A549 (cell line): ENCODE data around the gene AKR7A3. TPM values are rescaled to one million over a fixed set of nuclear protein-coding genes. Genes with fewer than 3 reads are reported as not detected.
"Not testable (repeated sequence)": the region's sequence is repeated elsewhere in the genome, so short reads cannot be mapped to it uniquely, and the experiment has no call there.

Source experiments
- ATAC-seq, 2 experiments: fragments of 200-7000 bp in 1 of 2; fragments of >200 bp in 1 of 2; cut with Nextera tagmentation in 1 of 2; cut with Tn5 transposase in 1 of 2; 3 replicates each; pipeline versions ENCODE4 v1.8.0 to v1.9.1; 2018 to 2020; ENCODE audit warnings: mild to moderate bottlenecking in 1 of 2, moderate library complexity in 1 of 2
- CTCF ChIA-PET: fragments of 300-600 bp; sonication (Branson Sonifier 250); formaldehyde crosslinking; extraction: SDS; loops from one replicate; lab custom pipeline; 2021; ENCODE audit warnings: antibody characterized with exemption, inconsistent platforms; lab: Yijun Ruan, JAX
- POLR2A ChIA-PET: fragments of 350-600 bp; formaldehyde crosslinking; extraction: SDS; loops from one replicate; lab custom pipeline; 2021; ENCODE audit warnings: antibody characterized with exemption, inconsistent platforms; lab: Yijun Ruan, JAX
- DNase-seq, 2 experiments: peaks; one replicate each; pipeline versions ENCODE4 v3.0.0 to v3.0.0-alpha.2; 2011 to 2016; ENCODE audit warnings: low read depth in 1 of 2, low spot score in 1 of 2
- FAIRE-seq: peaks from 2 replicates; lab custom pipeline; 2011; peaks lifted over from hg19 to GRCh38; lab: Jason Lieb, UNC
- H3K27ac ChIP-seq, 2 experiments: fragments of >200 bp; sonication (Bioruptor Twin); formaldehyde crosslinking; 3 replicates each; pipeline ENCODE4 v1.5.1; 2016 to 2017
- H3K4me1 ChIP-seq: fragments of >200 bp; sonication (Bioruptor Twin); formaldehyde crosslinking; 3 replicates; pipeline ENCODE4 v1.6.1; 2016
- H3K4me2 ChIP-seq: fragments of >200 bp; sonication (Bioruptor Twin); formaldehyde crosslinking; 3 replicates; pipeline ENCODE4 v1.6.1; 2016
- H3K4me3 ChIP-seq: fragments of >200 bp; sonication (Bioruptor Twin); formaldehyde crosslinking; 3 replicates; pipeline ENCODE4 v1.5.1; 2016
- H3K9me3 ChIP-seq: fragments of >200 bp; sonication (Bioruptor Twin); formaldehyde crosslinking; 3 replicates; pipeline ENCODE4 v1.6.1; 2016
- CBX8 ChIP-seq: fragments of 200-600 bp; sonication (generic); IDR thresholded peaks from 2 replicates; pipeline ENCODE4 v1.6.1; 2016
- EHMT2 ChIP-seq: fragments of 200-600 bp; sonication (generic); IDR thresholded peaks from 2 replicates; pipeline ENCODE4 v1.6.1; 2016; ENCODE audit warnings: antibody characterized with exemption, low read depth, mild to moderate bottlenecking, moderate library complexity
- EP300 ChIP-seq, 2 experiments: fragments of >200 bp; sonication (Bioruptor Twin); formaldehyde crosslinking; IDR thresholded peaks; 2 replicates in 1 of 2; 3 replicates in 1 of 2; pipeline ENCODE4 v1.6.1; 2016 to 2017
- HEYL ChIP-seq: fragments of 250-450 bp; sonication (Bioruptor Pico); IDR thresholded peaks from 2 replicates; pipeline ENCODE4 v1.8.0; 2021; ENCODE audit warnings: mild to moderate bottlenecking, moderate library complexity
- HOXA7 ChIP-seq: fragments of 250-450 bp; sonication (Bioruptor Pico); IDR thresholded peaks from 2 replicates; pipeline ENCODE4 v1.5.0; 2020; ENCODE audit warnings: mild to moderate bottlenecking, moderate library complexity
- HOXB5 ChIP-seq: fragments of 250-450 bp; sonication (Bioruptor Pico); IDR thresholded peaks from 2 replicates; pipeline ENCODE4 v1.5.0; 2020; ENCODE audit warnings: mild to moderate bottlenecking, moderate library complexity
- JUN ChIP-seq, 2 experiments: fragments of >200 bp; sonication (Bioruptor Twin); formaldehyde crosslinking; IDR thresholded peaks; 2 replicates in 1 of 2; 3 replicates in 1 of 2; pipeline ENCODE4 v1.6.1; 2016 to 2017
- JUNB ChIP-seq: fragments of >200 bp; sonication (Bioruptor Twin); formaldehyde crosslinking; IDR thresholded peaks from 2 replicates; pipeline ENCODE4 v1.6.1; 2016
- KDM1A ChIP-seq: fragments of 200-600 bp; sonication (generic); IDR thresholded peaks from 2 replicates; pipeline ENCODE4 v1.6.1; 2016; ENCODE audit warnings: low read depth, mild to moderate bottlenecking
- KDM5A ChIP-seq: fragments of 200-600 bp; sonication (generic); IDR thresholded peaks from 2 replicates; pipeline ENCODE4 v1.6.1; 2016; ENCODE audit warnings: antibody characterized with exemption, mild to moderate bottlenecking
- MAZ ChIP-seq: fragments of 150-350 bp; IDR thresholded peaks from 2 replicates; pipeline ENCODE4 v1.6.1; 2014; ENCODE audit warnings: antibody characterized with exemption, low read depth, low read length, borderline replicate concordance
- NFE2L2 ChIP-seq: fragments of 150-350 bp; conservative IDR thresholded peaks from 2 replicates; pipeline ENCODE4 v1.6.1; 2014; ENCODE audit warnings: low read length
- NPAS2 ChIP-seq: fragments of 250-450 bp; sonication (Bioruptor Pico); IDR thresholded peaks from 2 replicates; pipeline ENCODE4 v1.8.0; 2022; ENCODE audit warnings: mild to moderate bottlenecking, moderate library complexity, borderline replicate concordance
- NR3C1 ChIP-seq: fragments of >200 bp; sonication (Bioruptor Twin); formaldehyde crosslinking; IDR thresholded peaks from 3 replicates; pipeline ENCODE4 v1.6.1; 2017
- PHF8 ChIP-seq: fragments of 200-600 bp; sonication (generic); IDR thresholded peaks from 2 replicates; pipeline ENCODE4 v1.6.1; 2016; ENCODE audit warnings: low read depth, mild to moderate bottlenecking, antibody characterized with exemption, moderate library complexity, borderline replicate concordance
- POLR2A ChIP-seq: IDR thresholded peaks from 2 replicates; pipeline ENCODE4 v1.6.1; 2012; ENCODE audit warnings: mild to moderate bottlenecking, low read length
- RAD21 ChIP-seq, 2 experiments: fragments of >200 bp in 1 of 2; sonication (Bioruptor Twin) in 1 of 2; formaldehyde crosslinking in 1 of 2; IDR thresholded peaks in 1 of 2; conservative IDR thresholded peaks in 1 of 2; 2 replicates in 1 of 2; 3 replicates in 1 of 2; pipeline ENCODE4 v1.6.1; 2012 to 2018; ENCODE audit warnings: inconsistent platforms in 1 of 2
- RARB ChIP-seq: fragments of 250-450 bp; sonication (Bioruptor Pico); IDR thresholded peaks from 2 replicates; pipeline ENCODE4 v1.8.0; 2021; ENCODE audit warnings: mild to moderate bottlenecking, moderate library complexity
- RCOR1 ChIP-seq: fragments of 150-350 bp; IDR thresholded peaks from 2 replicates; pipeline ENCODE4 v1.6.1; 2014; ENCODE audit warnings: antibody characterized with exemption, low read length, low read depth
- RFX5 ChIP-seq: fragments of 450-650 bp; IDR thresholded peaks from 2 replicates; pipeline ENCODE4 v1.7.1; 2014; ENCODE audit warnings: antibody characterized with exemption, mild to moderate bottlenecking, moderate library complexity
- RNF2 ChIP-seq: fragments of 200-600 bp; sonication (generic); IDR thresholded peaks from 2 replicates; pipeline ENCODE4 v1.6.1; 2016; ENCODE audit warnings: low read depth, mild to moderate bottlenecking, antibody characterized with exemption, moderate library complexity, borderline replicate concordance
- SMC3 ChIP-seq: fragments of >200 bp; sonication (Bioruptor Twin); formaldehyde crosslinking; IDR thresholded peaks from 3 replicates; pipeline ENCODE4 v1.6.1; 2018; ENCODE audit warnings: inconsistent platforms
- TFCP2L1 ChIP-seq: fragments of 250-450 bp; sonication (Bioruptor Pico); IDR thresholded peaks from 2 replicates; pipeline ENCODE4 v1.5.0; 2021; ENCODE audit warnings: mild to moderate bottlenecking
- ZC3H11A ChIP-seq: fragments of 450-650 bp; IDR thresholded peaks from 2 replicates; pipeline ENCODE4 v1.6.1; 2014; ENCODE audit warnings: antibody characterized with exemption, mild to moderate bottlenecking
- ZSCAN20 ChIP-seq: fragments of 250-450 bp; sonication (Bioruptor Pico); IDR thresholded peaks from 2 replicates; pipeline ENCODE4 v1.8.0; 2022; ENCODE audit warnings: mild to moderate bottlenecking, moderate library complexity
- WGBS: methylation state at CpG from one replicate; pipeline ENCODE4 v1.1.6; 2017; ENCODE audit errors: missing lambda C conversion rate; 5-methylcytosine and 5-hydroxymethylcytosine counted together
- polyA plus RNA-seq, 4 experiments: library from polyadenylated mRNA; depleted of rRNA in 3 of 4; stranded (reverse); fragments of >200 nt; fragmentation: RNase III in 1 of 4; extraction: RNeasy Plus Mini Kit Qiagen cat#74134 plus additional on column Dnase treatment in 1 of 4; gene quantifications; 2 replicates in 3 of 4; 3 replicates in 1 of 4; pipeline ENCODE4 v1.2.3, GENCODE V29; 2011 to 2017
- TF ChIP-seq, protein P1 (sequence below): IDR thresholded peaks from 2 replicates; pipeline ENCODE4 v1.6.1; 2012
- TF ChIP-seq, protein P2 (sequence below): IDR thresholded peaks from 2 replicates; pipeline ENCODE4 v1.6.1; 2012
- TF ChIP-seq, protein P3 (sequence below): fragments of >200 bp; sonication (Bioruptor Twin); formaldehyde crosslinking; IDR thresholded peaks from 3 replicates; pipeline ENCODE4 v1.5.1; 2016
- TF ChIP-seq, protein P4 (sequence below): fragments of >200 bp; sonication (Bioruptor Twin); formaldehyde crosslinking; IDR thresholded peaks from 3 replicates; pipeline ENCODE4 v1.6.1; 2016
- TF ChIP-seq, protein P5 (sequence below): fragments of 450-650 bp; IDR thresholded peaks from 2 replicates; pipeline ENCODE4 v1.6.1; 2014; ENCODE audit warnings: antibody characterized with exemption

Gene AKR7A3
- polyA plus RNA-seq, 2 of the 4 experiments (the other 2 are of a cell fraction): 0.10 to 0.21 TPM

DNA sequence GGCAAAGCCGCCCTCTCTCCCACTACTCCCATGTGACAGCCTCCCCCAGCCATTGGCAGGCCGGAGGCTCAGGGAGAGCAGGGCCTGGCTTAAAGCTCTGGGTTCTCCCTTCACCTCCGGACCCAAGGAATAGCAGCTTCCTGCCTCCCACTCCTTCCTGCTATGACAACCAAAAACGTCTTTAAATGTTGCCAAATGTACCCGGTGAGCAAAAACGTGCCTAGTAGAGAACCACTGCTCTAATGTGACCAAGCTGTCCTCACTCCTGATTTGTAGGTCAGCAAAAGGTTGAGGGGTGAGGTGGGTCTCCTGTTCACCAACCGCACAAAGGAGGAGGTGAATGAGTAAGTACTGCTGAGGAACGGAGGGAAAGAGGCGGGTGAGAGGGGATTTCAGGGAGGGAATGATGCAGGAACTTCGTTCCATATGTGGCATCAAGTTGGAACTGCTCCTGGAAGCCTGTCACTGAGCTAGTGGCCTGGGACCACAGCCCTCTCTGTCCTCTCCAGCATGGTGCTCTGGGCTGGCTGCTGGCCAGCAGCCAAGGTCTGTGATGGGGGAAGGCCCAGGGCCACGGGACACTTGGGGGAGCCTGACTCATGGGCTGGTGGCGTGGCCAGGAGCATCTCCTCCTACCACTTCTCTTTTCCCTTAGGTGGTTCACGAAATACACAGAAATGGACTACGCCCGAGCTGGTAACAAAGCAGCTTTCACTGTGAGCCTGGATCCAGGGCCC, 31.2 kb downstream of the AKR7A3 start:
- DNase-seq: no peak
- ChIA-PET CTCF (interaction anchor here (0.6 to 2.4 kb wide), 3 partner anchors 16 to 144 kb away, joined by 3 to 12 read pairs (median 5); no protein-coding TSS in a partner anchor), POLR2A (no interaction called here)
- Histone ChIP-seq H3K4me3 (no peak overlapping the region), H3K4me2 (no peak overlapping the region), H3K27ac (no peak overlapping the region), H3K4me1 (peaks cover 16% of the 10 kb centered on the region; the same call in 2 of the 3 replicates), H3K9me3 (no peaks in the 10 kb centered on the region)
- 71% methylated on average over 12 of the region's 15 CpGs for WGBS
- TF ChIP-seq KDM1A: no peak
- TF ChIP-seq MAZ: no peak
- TF ChIP-seq HOXB5 (CRISPR knock-in tag): no peak
- TF ChIP-seq JUN (IDR thresholded peaks at IDR 0.05): no peak
- TF ChIP-seq RCOR1: no peak
- no peak for TF ChIP-seq EP300 (IDR thresholded peaks at IDR 0.05)
- TF ChIP-seq, protein P1, sequence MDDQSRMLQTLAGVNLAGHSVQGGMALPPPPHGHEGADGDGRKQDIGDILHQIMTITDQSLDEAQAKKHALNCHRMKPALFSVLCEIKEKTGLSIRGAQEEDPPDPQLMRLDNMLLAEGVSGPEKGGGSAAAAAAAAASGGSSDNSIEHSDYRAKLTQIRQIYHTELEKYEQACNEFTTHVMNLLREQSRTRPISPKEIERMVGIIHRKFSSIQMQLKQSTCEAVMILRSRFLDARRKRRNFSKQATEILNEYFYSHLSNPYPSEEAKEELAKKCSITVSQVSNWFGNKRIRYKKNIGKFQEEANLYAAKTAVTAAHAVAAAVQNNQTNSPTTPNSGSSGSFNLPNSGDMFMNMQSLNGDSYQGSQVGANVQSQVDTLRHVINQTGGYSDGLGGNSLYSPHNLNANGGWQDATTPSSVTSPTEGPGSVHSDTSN: no peak
- no peak for TF ChIP-seq KDM5A
- no peak for TF ChIP-seq ZC3H11A
- TF ChIP-seq, protein P2, sequence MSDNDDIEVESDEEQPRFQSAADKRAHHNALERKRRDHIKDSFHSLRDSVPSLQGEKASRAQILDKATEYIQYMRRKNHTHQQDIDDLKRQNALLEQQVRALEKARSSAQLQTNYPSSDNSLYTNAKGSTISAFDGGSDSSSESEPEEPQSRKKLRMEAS: no peak
- TF ChIP-seq RFX5: no peak
- TF ChIP-seq ZSCAN20 (CRISPR knock-in tag): no peak
- TF ChIP-seq TFCP2L1: no peak
- TF ChIP-seq SMC3: no peak
- TF ChIP-seq, protein P3, sequence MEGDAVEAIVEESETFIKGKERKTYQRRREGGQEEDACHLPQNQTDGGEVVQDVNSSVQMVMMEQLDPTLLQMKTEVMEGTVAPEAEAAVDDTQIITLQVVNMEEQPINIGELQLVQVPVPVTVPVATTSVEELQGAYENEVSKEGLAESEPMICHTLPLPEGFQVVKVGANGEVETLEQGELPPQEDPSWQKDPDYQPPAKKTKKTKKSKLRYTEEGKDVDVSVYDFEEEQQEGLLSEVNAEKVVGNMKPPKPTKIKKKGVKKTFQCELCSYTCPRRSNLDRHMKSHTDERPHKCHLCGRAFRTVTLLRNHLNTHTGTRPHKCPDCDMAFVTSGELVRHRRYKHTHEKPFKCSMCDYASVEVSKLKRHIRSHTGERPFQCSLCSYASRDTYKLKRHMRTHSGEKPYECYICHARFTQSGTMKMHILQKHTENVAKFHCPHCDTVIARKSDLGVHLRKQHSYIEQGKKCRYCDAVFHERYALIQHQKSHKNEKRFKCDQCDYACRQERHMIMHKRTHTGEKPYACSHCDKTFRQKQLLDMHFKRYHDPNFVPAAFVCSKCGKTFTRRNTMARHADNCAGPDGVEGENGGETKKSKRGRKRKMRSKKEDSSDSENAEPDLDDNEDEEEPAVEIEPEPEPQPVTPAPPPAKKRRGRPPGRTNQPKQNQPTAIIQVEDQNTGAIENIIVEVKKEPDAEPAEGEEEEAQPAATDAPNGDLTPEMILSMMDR: no peak
- TF ChIP-seq RNF2: no peak
- no peak for TF ChIP-seq RAD21 (conservative IDR thresholded peaks at IDR 0.05 in 1 of 2, IDR thresholded peaks at IDR 0.05 in 1 of 2)
- TF ChIP-seq RARB (CRISPR knock-in tag): no peak
- ATAC-seq: no peak
- FAIRE-seq: no peak

DNA sequence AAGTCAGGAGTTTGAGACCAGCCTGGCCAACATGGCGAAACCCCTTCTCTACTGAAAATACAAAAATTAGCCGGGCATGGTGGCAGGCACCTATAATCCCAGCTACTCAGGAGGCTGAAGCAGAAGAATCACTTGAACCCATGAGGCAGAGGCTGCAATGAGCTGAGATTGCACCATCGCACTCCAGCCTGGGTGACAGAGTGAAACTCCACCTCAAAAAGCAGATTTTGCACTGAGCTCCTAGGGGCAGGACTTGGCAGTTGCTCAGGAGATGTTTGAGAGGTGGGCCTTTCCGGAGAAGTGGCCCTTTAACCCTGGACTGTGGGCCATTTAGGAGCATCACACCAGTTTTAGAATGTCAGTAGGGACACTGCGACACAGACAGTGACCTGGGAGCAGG, 32.3 kb downstream of the AKR7A3 start:
- WGBS: 88% methylated on average over 5 of the region's 5 CpGs
- CTCF ChIA-PET: interaction anchor here (0.8 to 2.4 kb wide), 3 partner anchors 11 to 53 kb away, joined by 3 to 12 read pairs (median 3); no protein-coding TSS in a partner anchor

DNA sequence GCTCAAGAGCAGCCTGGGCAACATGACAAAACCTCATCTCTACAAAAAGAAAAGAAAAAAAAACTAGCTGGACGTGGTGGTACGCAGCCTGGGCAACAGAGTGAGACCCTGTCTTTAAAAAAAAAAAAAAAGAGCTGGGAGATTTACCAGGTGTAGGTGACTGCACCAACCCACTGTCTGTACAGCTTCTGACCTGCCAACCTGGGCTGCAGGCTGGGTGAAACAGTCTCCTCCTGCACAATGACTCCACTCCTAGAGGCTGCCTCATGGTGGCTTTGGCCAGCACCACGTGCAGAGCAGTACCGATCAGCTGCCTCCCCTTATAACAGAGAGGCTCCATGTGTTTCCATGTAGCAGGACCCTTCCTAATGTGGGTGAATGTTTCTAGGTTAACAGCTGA, 33.3 kb downstream of the AKR7A3 start:
- no peak for DNase-seq
- Histone ChIP-seq H3K4me3 (no peak overlapping the region), H3K9me3 (no peaks in the 10 kb centered on the region), H3K27ac (no peak overlapping the region), H3K4me2 (no peak overlapping the region), H3K4me1 (peaks cover 18% of the 10 kb centered on the region; the same call in 2 of the 3 replicates)
- CTCF ChIA-PET: interaction anchor here (0.6 to 2.4 kb wide), 6 partner anchors 9 to 396 kb away, joined by 3 to 12 read pairs (median 3); no protein-coding TSS in a partner anchor
- POLR2A ChIA-PET: no interaction called here
- FAIRE-seq: no peak
- no peak for ATAC-seq
- 96% methylated on average over 4 of the region's 4 CpGs for WGBS
- TF ChIP-seq EHMT2 (no peak), JUN (IDR thresholded peaks at IDR 0.05) (no peak), NFE2L2 (no peak), HOXA7 (CRISPR knock-in tag) (no peak), PHF8 (no peak), NPAS2 (CRISPR knock-in tag) (no peak), RCOR1 (no peak), NR3C1 (no peak), POLR2A (no peak), HEYL (CRISPR knock-in tag) (no peak), KDM1A (no peak), JUNB (no peak), RNF2 (no peak), CBX8 (no peak), KDM5A (no peak)
- TF ChIP-seq, protein P4, sequence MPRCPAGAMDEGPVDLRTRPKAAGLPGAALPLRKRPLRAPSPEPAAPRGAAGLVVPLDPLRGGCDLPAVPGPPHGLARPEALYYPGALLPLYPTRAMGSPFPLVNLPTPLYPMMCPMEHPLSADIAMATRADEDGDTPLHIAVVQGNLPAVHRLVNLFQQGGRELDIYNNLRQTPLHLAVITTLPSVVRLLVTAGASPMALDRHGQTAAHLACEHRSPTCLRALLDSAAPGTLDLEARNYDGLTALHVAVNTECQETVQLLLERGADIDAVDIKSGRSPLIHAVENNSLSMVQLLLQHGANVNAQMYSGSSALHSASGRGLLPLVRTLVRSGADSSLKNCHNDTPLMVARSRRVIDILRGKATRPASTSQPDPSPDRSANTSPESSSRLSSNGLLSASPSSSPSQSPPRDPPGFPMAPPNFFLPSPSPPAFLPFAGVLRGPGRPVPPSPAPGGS: no peak
- TF ChIP-seq, protein P5, sequence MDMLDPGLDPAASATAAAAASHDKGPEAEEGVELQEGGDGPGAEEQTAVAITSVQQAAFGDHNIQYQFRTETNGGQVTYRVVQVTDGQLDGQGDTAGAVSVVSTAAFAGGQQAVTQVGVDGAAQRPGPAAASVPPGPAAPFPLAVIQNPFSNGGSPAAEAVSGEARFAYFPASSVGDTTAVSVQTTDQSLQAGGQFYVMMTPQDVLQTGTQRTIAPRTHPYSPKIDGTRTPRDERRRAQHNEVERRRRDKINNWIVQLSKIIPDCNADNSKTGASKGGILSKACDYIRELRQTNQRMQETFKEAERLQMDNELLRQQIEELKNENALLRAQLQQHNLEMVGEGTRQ: no peak

More for the DNA sequence above, 32.3 kb downstream of the AKR7A3 start:
- H3K4me3 ChIP-seq, H3K27ac ChIP-seq, FAIRE-seq, DNase-seq, H3K4me2 ChIP-seq, H3K9me3 ChIP-seq, POLR2A ChIA-PET, ATAC-seq: not testable (repeated sequence)
- peaks cover 16% of the 10 kb centered on the region; the same call in 2 of the 3 replicates for H3K4me1 ChIP-seq
